Neural progenitor cell (in vitro differentiated cells): ENCODE measurements around the gene CC2D1A. TPM values are rescaled to one million over a fixed set of nuclear protein-coding genes. Genes with fewer than 3 reads are reported as not detected.
A peak's percentile ranks its signal among the peaks of the same experiment; 100 is the strongest.

Experiments used
- DNase-seq: peaks from one replicate; pipeline ENCODE4 v3.0.0-alpha.2; 2016; ENCODE audit warnings: low spot score
- H2AFZ ChIP-seq: fragments of 200-600 bp; sonication (generic); replicated peaks from 2 replicates; pipeline ENCODE4 v1.6.1; 2016; ENCODE audit warnings: antibody characterized with exemption
- H3F3A ChIP-seq: fragments of 200-600 bp; sonication (generic); 2 replicates; pipeline ENCODE4 v1.6.1; 2016; ENCODE audit warnings: antibody characterized with exemption, low read depth
- H3K27ac ChIP-seq: fragments of 200-600 bp; sonication (generic); 2 replicates; pipeline ENCODE4 v1.5.1; 2016; ENCODE audit warnings: mild to moderate bottlenecking
- H3K27me3 ChIP-seq: fragments of 200-600 bp; sonication (generic); 2 replicates; pipeline ENCODE4 v1.6.1; 2016; ENCODE audit warnings: mild to moderate bottlenecking, moderate library complexity
- H3K36me3 ChIP-seq: fragments of 200-600 bp; sonication (generic); 2 replicates; pipeline ENCODE4 v1.5.1; 2016
- H3K4me1 ChIP-seq: fragments of 200-600 bp; sonication (generic); 2 replicates; pipeline ENCODE4 v1.6.1; 2016; ENCODE audit warnings: mixed run types
- H3K4me2 ChIP-seq: fragments of 200-600 bp; sonication (generic); 2 replicates; pipeline ENCODE4 v1.6.1; 2016
- H3K4me3 ChIP-seq: fragments of 200-600 bp; sonication (generic); 2 replicates; pipeline ENCODE4 v1.5.1; 2016
- H3K79me2 ChIP-seq: fragments of 200-600 bp; sonication (generic); 2 replicates; pipeline ENCODE4 v1.6.1; 2016; ENCODE audit warnings: low read depth
- H3K9ac ChIP-seq: fragments of 200-600 bp; sonication (generic); 2 replicates; pipeline ENCODE4 v1.6.1; 2016
- H3K9me3 ChIP-seq: fragments of 200-600 bp; sonication (generic); 2 replicates; pipeline ENCODE4 v1.5.1; 2016; ENCODE audit warnings: low read depth
- H4K20me1 ChIP-seq: fragments of 200-600 bp; sonication (generic); 2 replicates; pipeline ENCODE4 v1.6.1; 2016; ENCODE audit warnings: low read depth
- H3K27ac Mint-ChIP-seq: 3 replicates; pipeline ENCODE4 v1.8.0; 2021; ENCODE audit warnings: mixed read lengths
- H3K27me3 Mint-ChIP-seq: 2 replicates; pipeline ENCODE4 v1.8.0; 2022; ENCODE audit warnings: low read depth, mild to moderate bottlenecking, inconsistent platforms, moderate library complexity, mixed read lengths; ENCODE audit not compliant: insufficient read depth
- H3K36me3 Mint-ChIP-seq: 3 replicates; pipeline ENCODE4 v1.8.0; 2021; ENCODE audit warnings: mixed read lengths
- H3K4me1 Mint-ChIP-seq: 3 replicates; pipeline ENCODE4 v1.8.0; 2021; ENCODE audit warnings: mixed read lengths
- H3K4me3 Mint-ChIP-seq: 3 replicates; pipeline ENCODE4 v1.8.0; 2021; ENCODE audit warnings: mild to moderate bottlenecking, moderate library complexity, mixed read lengths
- H3K9me3 Mint-ChIP-seq: 3 replicates; pipeline ENCODE4 v1.8.0; 2020; ENCODE audit warnings: mixed read lengths
- EZH2 ChIP-seq: fragments of 200-600 bp; sonication (generic); IDR thresholded peaks from 2 replicates; pipeline ENCODE4 v1.6.1; 2017; ENCODE audit warnings: antibody characterized with exemption, mild to moderate bottlenecking, moderate library complexity
- EZH2phosphoT487 ChIP-seq: fragments of 200-600 bp; sonication (generic); IDR thresholded peaks from 2 replicates; pipeline ENCODE4 v1.6.1; 2017; ENCODE audit warnings: antibody characterized with exemption
- total RNA-seq: library from RNA; depleted of rRNA; stranded (reverse); fragments of >200 nt; gene quantifications from 2 replicates; pipeline ENCODE4 v1.2.3, GENCODE V29; 2015; ENCODE audit warnings: low replicate concordance
- TF ChIP-seq, protein P1 (sequence below): fragments of 200-600 bp; sonication (generic); IDR thresholded peaks from 2 replicates; pipeline ENCODE4 v1.5.1; 2017; ENCODE audit warnings: antibody characterized with exemption, mild to moderate bottlenecking

Gene CC2D1A
- total RNA-seq, 1 donor from 2014 or later = 8.1 TPM

DNA sequence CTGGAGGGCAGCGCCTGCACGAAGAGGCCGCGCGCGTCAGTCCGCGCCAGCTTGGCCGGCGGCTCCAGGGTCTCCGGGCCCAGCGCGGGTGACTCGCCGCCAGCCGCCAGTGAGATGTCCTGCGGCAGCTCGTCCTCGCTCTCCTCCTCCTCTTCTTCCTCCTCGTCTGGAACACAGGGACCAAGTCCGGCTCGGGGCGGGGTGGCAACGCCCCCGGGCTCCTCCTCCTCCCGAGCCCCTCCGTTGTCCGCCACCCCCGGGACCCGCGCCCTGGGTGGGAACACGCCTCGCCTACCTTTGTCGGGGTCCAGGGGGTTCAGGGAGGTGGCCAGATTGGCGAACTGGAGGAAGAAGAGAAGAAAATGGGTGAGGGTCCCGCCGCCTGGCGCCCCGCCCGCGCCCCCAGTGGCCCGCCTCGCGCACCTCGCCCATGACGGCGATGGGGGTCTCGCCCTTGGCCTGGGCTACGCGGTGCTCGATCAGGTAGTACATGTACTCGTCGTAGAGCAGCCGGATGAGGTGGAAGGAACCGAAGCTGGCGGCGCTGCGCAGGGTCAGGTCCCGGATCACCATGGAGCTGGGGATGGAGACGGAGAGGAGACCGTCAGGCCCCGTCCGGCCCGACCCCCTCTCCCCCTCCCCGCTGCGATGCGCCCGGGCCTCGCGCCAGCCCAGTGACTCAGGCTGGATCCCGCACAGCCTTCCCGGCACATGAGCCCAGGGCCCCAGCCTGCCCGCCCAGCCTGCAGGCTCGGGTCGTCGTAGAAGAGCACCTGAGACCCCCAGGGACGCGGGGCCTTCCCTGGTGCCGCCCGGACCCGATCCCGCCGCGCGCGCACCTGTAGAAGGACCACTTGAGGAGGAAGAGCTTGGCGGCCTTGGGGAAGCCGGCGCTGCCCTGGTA lies 57.0 kb downstream of the CC2D1A start:
- H3K36me3 Mint-ChIP-seq = peaks cover 16% of the 10 kb centered on the region
- H3K4me3 ChIP-seq = peak overlapping the region; percentile 29
- no peaks in the 10 kb centered on the region for H3K36me3 ChIP-seq
- peaks cover 25% of the 10 kb centered on the region for H4K20me1 ChIP-seq
- no peak overlapping the region for H3K9ac ChIP-seq
- TF ChIP-seq EZH2 = no peak
- TF ChIP-seq EZH2phosphoT487 = no peak
- no peak overlapping the region for H2AFZ ChIP-seq
- H3K4me1 Mint-ChIP-seq = peaks cover 5% of the 10 kb centered on the region
- H3K79me2 ChIP-seq = no peaks in the 10 kb centered on the region
- peaks cover 12% of the 10 kb centered on the region for H3K4me1 ChIP-seq
- peaks cover 16% of the 10 kb centered on the region for H3K27me3 ChIP-seq
- no peaks in the 10 kb centered on the region for H3K9me3 Mint-ChIP-seq
- H3K9me3 ChIP-seq = no peaks in the 10 kb centered on the region
- DNase-seq = no peak
- H3K4me3 Mint-ChIP-seq = no peak overlapping the region
- H3F3A ChIP-seq = peaks cover 4% of the 10 kb centered on the region
- peaks cover 7% of the 10 kb centered on the region for H3K27me3 Mint-ChIP-seq
- no peak overlapping the region for H3K27ac ChIP-seq
- peak overlapping the region; percentile 67 for H3K4me2 ChIP-seq
- no peak overlapping the region for H3K27ac Mint-ChIP-seq

DNA sequence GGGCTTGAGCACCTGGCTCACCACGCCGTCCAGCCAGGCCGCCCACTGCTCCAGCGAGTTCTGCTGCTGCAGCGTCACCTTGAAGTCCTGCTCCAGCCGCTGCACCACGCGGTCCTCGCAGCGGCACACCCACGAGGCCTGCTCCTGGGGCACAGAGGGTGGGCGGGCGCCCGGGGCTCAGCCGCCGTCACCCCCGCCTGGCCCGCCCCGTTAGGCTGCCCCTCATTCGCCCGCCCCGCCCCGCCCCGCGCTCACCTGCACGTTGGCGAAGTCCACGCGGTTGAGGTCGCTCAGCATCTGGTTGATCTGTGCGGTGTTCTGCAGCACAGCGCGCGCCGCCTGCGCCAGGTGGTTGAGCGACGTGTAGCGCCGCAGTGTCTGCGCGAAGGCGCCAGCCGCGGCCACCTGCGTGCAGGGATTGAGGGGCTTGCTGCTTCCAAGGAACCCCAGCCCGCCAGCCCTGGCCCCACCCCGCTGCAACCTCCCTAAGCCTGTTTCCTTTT lies 57.7 kb downstream of the CC2D1A start:
- Histone ChIP-seq H3K79me2 (no peaks in the 10 kb centered on the region), H3F3A (peaks cover 4% of the 10 kb centered on the region), H3K27me3 (peaks cover 16% of the 10 kb centered on the region), H3K36me3 (no peaks in the 10 kb centered on the region), H4K20me1 (peaks cover 19% of the 10 kb centered on the region), H2AFZ (no peak overlapping the region), H3K4me1 (peaks cover 12% of the 10 kb centered on the region), H3K4me3 (no peak overlapping the region), H3K9ac (no peak overlapping the region), H3K9me3 (no peaks in the 10 kb centered on the region), H3K27ac (no peak overlapping the region), H3K4me2 (no peak overlapping the region)
- peaks cover 7% of the 10 kb centered on the region for H3K27me3 Mint-ChIP-seq
- peaks cover 12% of the 10 kb centered on the region for H3K36me3 Mint-ChIP-seq
- H3K9me3 Mint-ChIP-seq = no peaks in the 10 kb centered on the region
- no peak for DNase-seq
- H3K4me3 Mint-ChIP-seq = no peak overlapping the region
- peaks cover 5% of the 10 kb centered on the region for H3K4me1 Mint-ChIP-seq
- TF ChIP-seq, protein P1, sequence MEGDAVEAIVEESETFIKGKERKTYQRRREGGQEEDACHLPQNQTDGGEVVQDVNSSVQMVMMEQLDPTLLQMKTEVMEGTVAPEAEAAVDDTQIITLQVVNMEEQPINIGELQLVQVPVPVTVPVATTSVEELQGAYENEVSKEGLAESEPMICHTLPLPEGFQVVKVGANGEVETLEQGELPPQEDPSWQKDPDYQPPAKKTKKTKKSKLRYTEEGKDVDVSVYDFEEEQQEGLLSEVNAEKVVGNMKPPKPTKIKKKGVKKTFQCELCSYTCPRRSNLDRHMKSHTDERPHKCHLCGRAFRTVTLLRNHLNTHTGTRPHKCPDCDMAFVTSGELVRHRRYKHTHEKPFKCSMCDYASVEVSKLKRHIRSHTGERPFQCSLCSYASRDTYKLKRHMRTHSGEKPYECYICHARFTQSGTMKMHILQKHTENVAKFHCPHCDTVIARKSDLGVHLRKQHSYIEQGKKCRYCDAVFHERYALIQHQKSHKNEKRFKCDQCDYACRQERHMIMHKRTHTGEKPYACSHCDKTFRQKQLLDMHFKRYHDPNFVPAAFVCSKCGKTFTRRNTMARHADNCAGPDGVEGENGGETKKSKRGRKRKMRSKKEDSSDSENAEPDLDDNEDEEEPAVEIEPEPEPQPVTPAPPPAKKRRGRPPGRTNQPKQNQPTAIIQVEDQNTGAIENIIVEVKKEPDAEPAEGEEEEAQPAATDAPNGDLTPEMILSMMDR = no peak
- TF ChIP-seq EZH2 (no peak), EZH2phosphoT487 (no peak)
- no peak overlapping the region for H3K27ac Mint-ChIP-seq

DNA sequence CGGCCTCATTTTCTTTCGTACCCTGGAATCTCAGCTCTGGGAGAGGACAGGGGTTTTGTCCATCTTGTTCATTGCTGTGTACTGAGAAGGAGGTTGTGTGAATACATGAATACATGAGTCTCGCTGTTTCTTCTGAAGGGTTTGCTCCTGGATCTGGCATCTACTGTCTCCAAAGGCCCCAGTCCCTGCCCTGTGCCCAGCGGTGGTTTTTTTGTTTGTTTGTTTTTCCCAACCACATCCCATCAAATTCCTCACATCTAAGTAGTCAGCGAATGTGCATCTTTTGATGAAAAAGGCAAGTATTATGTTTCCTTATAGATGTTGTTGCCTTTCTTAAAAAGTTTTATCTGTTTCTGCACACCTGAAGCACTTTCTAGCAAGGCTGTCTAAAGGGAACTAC lies 58.8 kb downstream of the CC2D1A start:
- peaks cover 16% of the 10 kb centered on the region for H3K27me3 ChIP-seq
- peaks cover 12% of the 10 kb centered on the region for H3K4me1 ChIP-seq
- Mint-ChIP-seq H3K36me3 (peaks cover 13% of the 10 kb centered on the region), H3K27ac (no peak overlapping the region), H3K27me3 (peaks cover 9% of the 10 kb centered on the region), H3K4me1 (peaks cover 5% of the 10 kb centered on the region), H3K9me3 (no peaks in the 10 kb centered on the region), H3K4me3 (no peak overlapping the region)
- no peaks in the 10 kb centered on the region for H3K36me3 ChIP-seq
- TF ChIP-seq EZH2phosphoT487 (no peak), EZH2 (no peak)
- TF ChIP-seq, protein P1 = no peak
- H3K9me3 ChIP-seq = no peaks in the 10 kb centered on the region
- DNase-seq = no peak
- H3K4me2 ChIP-seq = no peak overlapping the region
- H3F3A ChIP-seq = peaks cover 4% of the 10 kb centered on the region
- no peak overlapping the region for H3K9ac ChIP-seq
- no peak overlapping the region for H3K27ac ChIP-seq
- H3K4me3 ChIP-seq = no peak overlapping the region
- no peaks in the 10 kb centered on the region for H3K79me2 ChIP-seq
- H2AFZ ChIP-seq = no peak overlapping the region
- peaks cover 13% of the 10 kb centered on the region for H4K20me1 ChIP-seq
